Measurements from ENCODE around the gene DNM2. TPM values are rescaled to one million over a fixed set of nuclear protein-coding genes. Genes with fewer than 3 reads are reported as not detected.

The DNM2 gene
- total and polyA plus RNA-seq, 12 donors = 78.9 to 206 (median 131) TPM

GRCh38 chr19:10828981-10829821 lies 111.3 kb downstream of the DNM2 start:
- intact Hi-C loops (cut with DNase I) = loop anchor here in 1 of 10 donors (10.0 kb wide), 1 partner anchor 54 kb away; no protein-coding TSS in a partner anchor
- 91 to 94% methylated on average over 26 of the region's 26 CpGs for WGBS, 2 donors
- Histone ChIP-seq H3K36me3 (peaks cover 7 to 100% (median 69%) of the 10 kb centered on the region in 9 donors), H3K9me3 (no peaks in the 10 kb centered on the region), H3K4me3 (no peak overlapping the region), H3K4me1 (no peaks in the 10 kb centered on the region), H3K27ac (no peak overlapping the region), H3K27me3 (no peaks in the 10 kb centered on the region)
- ATAC-seq (peak in 1 of 8 donors; percentile 11), DNase-seq (no peak)
- TF ChIP-seq CTCF (IDR thresholded peaks at IDR 0.05) = peak in 1 of 9 donors; percentile 24

GRCh38 chr19:10829967-10830366 lies 112.1 kb downstream of the DNM2 start:
- ATAC-seq (peak in 1 of 8 donors; percentile 7), DNase-seq (no peak)
- Histone ChIP-seq H3K4me1 (peaks cover 0 to under 1% (median 0%) of the 10 kb centered on the region in 9 donors), H3K27me3 (no peaks in the 10 kb centered on the region), H3K9me3 (no peaks in the 10 kb centered on the region), H3K36me3 (peaks cover 0 to 100% (median 61%) of the 10 kb centered on the region in 9 donors), H3K4me3 (no peak overlapping the region), H3K27ac (no peak overlapping the region)
- no peak for TF ChIP-seq CTCF (IDR thresholded peaks at IDR 0.05)
- WGBS, 2 donors = 86 to 89% methylated on average over 16 of the region's 16 CpGs
- intact Hi-C loops (cut with DNase I) = loop anchor here in 1 of 10 donors (10.0 kb wide), 1 partner anchor 55 kb away; no protein-coding TSS in a partner anchor

GRCh38 chr19:10830370-10830769 lies 112.5 kb downstream of the DNM2 start:
- Histone ChIP-seq H3K4me3 (no peak overlapping the region), H3K27me3 (no peaks in the 10 kb centered on the region), H3K36me3 (peaks cover 0 to 99% (median 59%) of the 10 kb centered on the region in 9 donors), H3K9me3 (no peaks in the 10 kb centered on the region), H3K27ac (no peak overlapping the region), H3K4me1 (peaks cover 0 to 5% (median 4%) of the 10 kb centered on the region in 9 donors)
- 86 to 89% methylated on average over 7 of the region's 7 CpGs for WGBS, 2 donors
- intact Hi-C loops (cut with DNase I) = no loop called here
- ATAC-seq (no peak), DNase-seq (no peak)
- TF ChIP-seq CTCF (IDR thresholded peaks at IDR 0.05) = no peak

- TF ChIP-seq CTCF (IDR thresholded peaks at IDR 0.05) = no peak
- WGBS, 2 donors = 85 to 87% methylated on average over 33 of the region's 33 CpGs
- ATAC-seq (no peak), DNase-seq (no peak)
- H3K4me1 ChIP-seq = peaks cover 0 to 6% (median 4%) of the 10 kb centered on the region in 9 donors
- no peaks in the 10 kb centered on the region for H3K27me3 ChIP-seq
- H3K27ac ChIP-seq = no peak overlapping the region
- H3K4me3 ChIP-seq = no peak overlapping the region
- no peaks in the 10 kb centered on the region for H3K9me3 ChIP-seq
- H3K36me3 ChIP-seq = peaks cover 0 to 91% (median 51%) of the 10 kb centered on the region in 9 donors
- intact Hi-C loops (cut with DNase I) = no loop called here
These were observed 113.3 kb downstream of the DNM2 start for GRCh38 chr19:10830931-10831779.

All from heart right ventricle (tissue), 16 donors.